Nephron (organoid): Measurements from ENCODE around the gene CTNNBL1.

Source experiments
- H3K27ac Mint-ChIP-seq, 3 experiments: 2 replicates each; pipeline ENCODE4 v1.8.0; 2020; ENCODE audit warnings: mixed read lengths in 3 of 3, mild to moderate bottlenecking in 2 of 3, moderate library complexity in 1 of 3
- H3K27me3 Mint-ChIP-seq: 2 replicates; pipeline ENCODE4 v1.8.0; 2021; ENCODE audit warnings: low read depth, mild to moderate bottlenecking, moderate library complexity, mixed read lengths
- H3K36me3 Mint-ChIP-seq: 2 replicates; pipeline ENCODE4 v1.8.0; 2020; ENCODE audit warnings: low read depth, mixed read lengths
- H3K4me1 Mint-ChIP-seq: 2 replicates; pipeline ENCODE4 v1.8.0; 2020; ENCODE audit warnings: mixed read lengths
- H3K4me3 Mint-ChIP-seq, 3 experiments: 2 replicates each; pipeline ENCODE4 v1.8.0; 2020; ENCODE audit warnings: mild to moderate bottlenecking in 3 of 3, mixed read lengths in 3 of 3, moderate library complexity in 2 of 3
- H3K9me3 Mint-ChIP-seq: 2 replicates; pipeline ENCODE4 v1.8.0; 2020; ENCODE audit warnings: mixed read lengths
- CTCF ChIP-seq, 3 experiments: fragments of 200-600 bp; sonication (generic); IDR thresholded peaks; one replicate each; pipeline ENCODE4 v1.5.0; 2021; ENCODE audit warnings: antibody characterized with exemption in 3 of 3; ENCODE audit not compliant: unreplicated experiment in 3 of 3

The CTNNBL1 gene

GRCh38 chr20:37901654-37902503, 208.0 kb downstream of the CTNNBL1 start:
- H3K27me3 Mint-ChIP-seq: peaks cover 63% of the 10 kb centered on the region
- peak overlapping the region in 1 of 3 experiments; percentile 79 for H3K27ac Mint-ChIP-seq
- peak overlapping the region; percentile 71 to 92 (median 90) for H3K4me3 Mint-ChIP-seq
- peaks cover 41% of the 10 kb centered on the region for H3K4me1 Mint-ChIP-seq
- H3K36me3 Mint-ChIP-seq: no peaks in the 10 kb centered on the region
- no peaks in the 10 kb centered on the region for H3K9me3 Mint-ChIP-seq
- peak; percentile 22 to 32 (median 28) for TF ChIP-seq CTCF (IDR thresholded peaks at IDR 0.05; ENCODE audit: unreplicated experiment in 3 of 3)

- no peaks in the 10 kb centered on the region for H3K9me3 Mint-ChIP-seq
- H3K4me3 Mint-ChIP-seq: peak within 1 kb of the TSS; percentile 79 to 93 (median 92)
- TF ChIP-seq CTCF (IDR thresholded peaks at IDR 0.05; ENCODE audit: unreplicated experiment in 3 of 3): no peak
- no peaks in the 10 kb centered on the region for H3K36me3 Mint-ChIP-seq
- peaks cover 45% of the 10 kb centered on the region for H3K4me1 Mint-ChIP-seq
- peaks cover 64% of the 10 kb centered on the region for H3K27me3 Mint-ChIP-seq
- peak within 1 kb of the TSS in 2 of 3 experiments; percentile 1 to 79 for H3K27ac Mint-ChIP-seq
Measured at GRCh38 chr20:37902504-37903313, 208.9 kb downstream of the CTNNBL1 start, which contains the start of gene VSTM2L. Gene VSTM2L (plus strand): TSS chr20:37903127. CDS start chr20:37903351, 224 bp downstream.

GRCh38 chr20:37903317-37904007, 209.6 kb downstream of the CTNNBL1 start:
- H3K27me3 Mint-ChIP-seq: peaks cover 71% of the 10 kb centered on the region

GRCh38 chr20:37904008-37904642, 210.3 kb downstream of the CTNNBL1 start:
- TF ChIP-seq CTCF (IDR thresholded peaks at IDR 0.05; ENCODE audit: unreplicated experiment in 3 of 3): no peak
- Mint-ChIP-seq H3K9me3 (no peaks in the 10 kb centered on the region), H3K4me3 (peak overlapping the region; percentile 79 to 93 (median 90)), H3K4me1 (peaks cover 52% of the 10 kb centered on the region), H3K27ac (peak overlapping the region in 1 of 3 experiments; percentile 26), H3K27me3 (peaks cover 73% of the 10 kb centered on the region), H3K36me3 (no peaks in the 10 kb centered on the region)

More at GRCh38 chr20:37903317-37904007, 209.6 kb downstream of the CTNNBL1 start:
- Mint-ChIP-seq H3K36me3 (no peaks in the 10 kb centered on the region), H3K4me1 (peaks cover 45% of the 10 kb centered on the region), H3K27ac (peak overlapping the region in 1 of 3 experiments; percentile 1), H3K9me3 (no peaks in the 10 kb centered on the region), H3K4me3 (peak overlapping the region; percentile 79 to 93 (median 90))
- TF ChIP-seq CTCF (IDR thresholded peaks at IDR 0.05; ENCODE audit: unreplicated experiment in 3 of 3): peak in 2 of 3 experiments; percentile 23 to 53

- Mint-ChIP-seq H3K36me3 (no peaks in the 10 kb centered on the region), H3K4me1 (peaks cover 54% of the 10 kb centered on the region), H3K9me3 (no peaks in the 10 kb centered on the region), H3K4me3 (peak overlapping the region; percentile 49 to 93 (median 90)), H3K27me3 (peaks cover 65% of the 10 kb centered on the region), H3K27ac (peak overlapping the region in 2 of 3 experiments; percentile 22 to 26)
- TF ChIP-seq CTCF (IDR thresholded peaks at IDR 0.05; ENCODE audit: unreplicated experiment in 3 of 3): no peak
Measured at GRCh38 chr20:37904845-37905373, 211.1 kb downstream of the CTNNBL1 start.
